Thoracic aorta (tissue), 2 donors: Measurements from ENCODE around the gene DECR2. TPM values are rescaled to one million over a fixed set of nuclear protein-coding genes. Genes with fewer than 3 reads are reported as not detected.
A peak's percentile ranks its signal among the peaks of the same experiment; 100 is the strongest.

ENCODE experiments used
- ATAC-seq: fragments of 150-250 bp; one replicate; pipeline ENCODE4 v1.8.0; 2017; ENCODE audit warnings: low read depth; ENCODE audit not compliant: insufficient number of reproducible peaks, low FRiP score
- DNase-seq: peaks from one replicate; pipeline ENCODE4 v3.0.0-alpha.2; 2020; ENCODE audit warnings: low spot score
- H3K27ac ChIP-seq, 2 donors: fragments of 200-600 bp; sonication (generic); 1 replicate in 1 of 2; 2 replicates in 1 of 2; pipeline ENCODE4 v1.5.1; 2016; ENCODE audit warnings: mild to moderate bottlenecking in 2 of 2, moderate library complexity in 2 of 2
- H3K27me3 ChIP-seq: fragments of 200-600 bp; sonication (generic); replicated peaks from 2 replicates; pipeline ENCODE4 v1.6.0; 2016; ENCODE audit warnings: mild to moderate bottlenecking; ENCODE audit not compliant: insufficient read depth
- H3K36me3 ChIP-seq: fragments of 200-600 bp; sonication (generic); one replicate; pipeline ENCODE4 v1.5.1; 2016
- H3K4me1 ChIP-seq, 2 donors: fragments of 200-600 bp; sonication (generic); 1 replicate in 1 of 2; 2 replicates in 1 of 2; pipeline versions ENCODE4 v1.5.1 to v1.6.0; 2016; ENCODE audit warnings: low read depth in 2 of 2, mild to moderate bottlenecking in 1 of 2; ENCODE audit not compliant: control insufficient read depth in 1 of 2
- H3K4me3 ChIP-seq: fragments of 200-600 bp; sonication (generic); 2 replicates; pipeline ENCODE4 v1.5.1; 2016; ENCODE audit warnings: mild to moderate bottlenecking
- H3K9me3 ChIP-seq: fragments of 200-600 bp; sonication (generic); 2 replicates; pipeline ENCODE4 v1.5.1; 2016
- CTCF ChIP-seq: fragments of 200-600 bp; sonication (generic); IDR thresholded peaks from one replicate; pipeline ENCODE4 v1.5.1; 2019; ENCODE audit warnings: antibody characterized with exemption
- total RNA-seq, 2 donors: library from RNA; depleted of rRNA; stranded (reverse); fragments of >200 nt; gene quantifications; one replicate each; pipeline versions ENCODE4 v1.1.0 to v1.2.3, GENCODE V29; 2016

The DECR2 gene
- total RNA-seq, 2 donors from 2014 or later, result 24.1 to 25.6 TPM

DNA sequence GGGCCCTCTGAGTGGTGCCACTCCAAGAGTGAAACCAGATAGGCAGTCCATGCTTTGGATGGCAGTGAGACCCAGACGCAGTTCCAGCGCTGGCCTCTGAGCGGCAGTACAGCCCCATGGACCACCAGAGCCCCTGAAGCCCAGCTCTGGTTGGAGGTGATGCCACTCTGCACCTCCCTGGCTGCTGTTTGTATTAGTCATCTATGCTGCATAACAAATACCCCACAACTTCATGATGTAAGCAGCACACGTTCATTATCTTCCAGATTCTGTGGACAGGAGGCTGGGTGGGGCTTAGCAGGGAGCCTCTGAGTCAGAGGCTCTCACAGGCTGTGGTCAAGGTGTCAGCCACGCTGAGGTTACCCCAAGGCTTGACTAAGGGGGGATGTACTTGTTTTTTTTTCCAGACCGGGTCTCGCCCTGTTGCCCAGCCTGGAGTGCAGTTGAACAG lies 9.8 kb upstream of the DECR2 start:
- Histone ChIP-seq H3K27ac (no peak overlapping the region), H3K9me3 (no peaks in the 10 kb centered on the region), H3K27me3 (no peaks in the 10 kb centered on the region), H3K4me3 (no peak overlapping the region), H3K4me1 (peaks cover 0 to 16% of the 10 kb centered on the region in 2 donors), H3K36me3 (no peaks in the 10 kb centered on the region)
- ATAC-seq (no peak), DNase-seq (no peak)
- TF ChIP-seq CTCF, result peak; percentile 73

- H3K4me1 ChIP-seq, result peaks cover 0 to 14% of the 10 kb centered on the region in 2 donors
- H3K4me3 ChIP-seq, result no peak overlapping the region
- no peak overlapping the region for H3K27ac ChIP-seq
- no peaks in the 10 kb centered on the region for H3K27me3 ChIP-seq
- no peak for ATAC-seq
- H3K36me3 ChIP-seq, result no peaks in the 10 kb centered on the region
- DNase-seq, result no peak
- H3K9me3 ChIP-seq, result no peaks in the 10 kb centered on the region
- no peak for TF ChIP-seq CTCF
Observed at GRCh38 chr16:392450-393030, 9.1 kb upstream of the DECR2 start.

GRCh38 chr16:396199-396598 lies 5.5 kb upstream of the DECR2 start:
- Histone ChIP-seq H3K9me3 (no peaks in the 10 kb centered on the region), H3K36me3 (no peaks in the 10 kb centered on the region), H3K4me3 (peak overlapping the region; percentile 68), H3K4me1 (peaks cover 0 to 24% of the 10 kb centered on the region in 2 donors), H3K27ac (peak overlapping the region; percentile 47 to 84), H3K27me3 (no peaks in the 10 kb centered on the region)
- DNase-seq (no peak), ATAC-seq (no peak)
- no peak for TF ChIP-seq CTCF

- Histone ChIP-seq H3K4me3 (peak overlapping the region; percentile 68), H3K9me3 (no peaks in the 10 kb centered on the region), H3K4me1 (peaks cover 0 to 26% of the 10 kb centered on the region in 2 donors), H3K27ac (peak overlapping the region; percentile 47 to 84), H3K27me3 (no peaks in the 10 kb centered on the region), H3K36me3 (no peaks in the 10 kb centered on the region)
- TF ChIP-seq CTCF, result no peak
- DNase-seq (no peak), ATAC-seq (no peak)
Observed at GRCh38 chr16:396605-397004, 5.1 kb upstream of the DECR2 start.

DNA sequence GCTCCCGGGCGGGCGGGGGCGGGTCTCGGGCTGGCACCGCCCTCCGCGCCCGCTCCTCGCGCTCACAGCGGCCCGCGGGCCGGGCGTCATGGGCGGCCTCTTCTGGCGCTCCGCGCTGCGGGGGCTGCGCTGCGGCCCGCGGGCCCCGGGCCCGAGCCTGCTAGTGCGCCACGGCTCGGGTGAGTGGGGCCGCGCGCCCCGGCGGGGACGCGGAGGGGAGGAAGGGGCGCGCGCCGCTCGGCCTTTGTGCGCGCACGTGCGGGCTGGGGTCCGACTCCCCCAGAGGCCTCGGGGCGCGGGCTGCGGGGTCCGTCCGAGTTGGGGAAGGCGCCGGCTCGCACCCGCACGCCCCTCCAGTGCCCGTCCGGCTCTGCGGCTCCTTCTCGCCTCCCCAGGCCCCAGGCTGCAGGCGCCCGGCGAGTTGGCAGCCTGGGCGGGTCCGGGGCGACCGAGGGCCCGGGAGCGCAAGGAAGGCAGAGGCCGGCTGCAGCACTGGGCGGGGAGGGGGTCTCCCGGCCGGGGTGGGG lies 4.5 kb upstream of the DECR2 start, which contains the start of gene NME4:
Gene NME4 (plus strand): TSS at position 65 of the 527 bp plus-strand sequence. CDS start 24 bp downstream, at position 89.
- Histone ChIP-seq H3K36me3 (no peaks in the 10 kb centered on the region), H3K4me1 (peaks cover 0 to 28% of the 10 kb centered on the region in 2 donors), H3K4me3 (peak within 1 kb of the TSS; percentile 68), H3K9me3 (no peaks in the 10 kb centered on the region), H3K27me3 (no peaks in the 10 kb centered on the region), H3K27ac (peak within 1 kb of the TSS; percentile 81 to 84)
- ATAC-seq (no peak), DNase-seq (no peak)
- no peak for TF ChIP-seq CTCF
